NCI-H1417 treated with DMSO at 0.1 percent for 48 hours (cell line): ENCODE data around the gene GALNT2.

Experiments
- DNase-seq: peaks from one replicate; lab custom pipeline; 2025; lab: John Stamatoyannopoulos, UW

The GALNT2 gene

GRCh38 chr1:230147253-230148125 is 80.5 kb downstream of the GALNT2 start:
- DNase-seq: no peak

GRCh38 chr1:230148126-230148652 is 81.2 kb downstream of the GALNT2 start:
- no peak for DNase-seq

GRCh38 chr1:230148768-230149469 is 81.9 kb downstream of the GALNT2 start:
- no peak for DNase-seq

- no peak for DNase-seq
Measured at GRCh38 chr1:230149751-230150584, 82.9 kb downstream of the GALNT2 start.

- no peak for DNase-seq
Measured at GRCh38 chr1:230150615-230151014, 83.6 kb downstream of the GALNT2 start.

GRCh38 chr1:230151924-230152468 is 85.0 kb downstream of the GALNT2 start:
- DNase-seq: no peak

GRCh38 chr1:230152999-230153398 is 86.0 kb downstream of the GALNT2 start:
- DNase-seq: no peak

GRCh38 chr1:230153641-230154296 is 86.7 kb downstream of the GALNT2 start:
- DNase-seq: no peak

- DNase-seq: no peak
Measured at GRCh38 chr1:230155021-230155420, 88.0 kb downstream of the GALNT2 start.

- no peak for DNase-seq
Measured at GRCh38 chr1:230156068-230156467, 89.0 kb downstream of the GALNT2 start.

GRCh38 chr1:230156536-230156935 is 89.5 kb downstream of the GALNT2 start:
- no peak for DNase-seq

- DNase-seq: no peak
Measured at GRCh38 chr1:230157420-230158390, 90.7 kb downstream of the GALNT2 start.

GRCh38 chr1:230158415-230159291 is 91.6 kb downstream of the GALNT2 start:
- peak; percentile 27 for DNase-seq

- DNase-seq: no peak
Measured at GRCh38 chr1:230159580-230159979, 92.5 kb downstream of the GALNT2 start.

GRCh38 chr1:230160957-230161771 is 94.1 kb downstream of the GALNT2 start:
- DNase-seq: no peak

GRCh38 chr1:230163205-230163604 is 96.2 kb downstream of the GALNT2 start:
- DNase-seq: no peak

- no peak for DNase-seq
Measured at GRCh38 chr1:230163719-230164118, 96.7 kb downstream of the GALNT2 start.

- no peak for DNase-seq
Measured at GRCh38 chr1:230165536-230165935, 98.5 kb downstream of the GALNT2 start.
